Keratinocyte (primary cell): Measurements from ENCODE around the gene NME9. TPM values are rescaled to one million over a fixed set of nuclear protein-coding genes. Genes with fewer than 3 reads are reported as not detected.

ENCODE experiments used
- DNase-seq: peaks from one replicate; pipeline ENCODE4 v3.0.0-alpha.2; 2011; ENCODE audit warnings: low read depth, missing footprints, low spot score
- FAIRE-seq: peaks from 2 replicates; lab custom pipeline; 2011; peaks lifted over from hg19 to GRCh38; lab: Jason Lieb, UNC
- H2AFZ ChIP-seq: 2 replicates; pipeline ENCODE4 v1.6.0; 2012; ENCODE audit warnings: low read length, control low read depth, inconsistent platforms; ENCODE audit not compliant: control insufficient read depth
- H3K27ac ChIP-seq: 2 replicates; pipeline ENCODE4 v1.5.1; 2011; ENCODE audit warnings: low read length; ENCODE audit not compliant: control insufficient read depth, insufficient read depth
- H3K27me3 ChIP-seq: 3 replicates; pipeline ENCODE4 v1.6.0; 2011; ENCODE audit warnings: low read length; ENCODE audit not compliant: control insufficient read depth, insufficient read depth; ENCODE audit errors: extremely low read depth
- H3K36me3 ChIP-seq, 2 experiments: 2 replicates in 1 of 2; 3 replicates in 1 of 2; pipeline ENCODE4 v1.5.1; 2011; ENCODE audit warnings: low read length in 2 of 2, mild to moderate bottlenecking in 1 of 2; ENCODE audit not compliant: control insufficient read depth in 2 of 2, insufficient read depth in 2 of 2; ENCODE audit errors: extremely low read depth in 1 of 2
- H3K4me1 ChIP-seq: 3 replicates; pipeline ENCODE4 v1.5.1; 2011; ENCODE audit warnings: low read length; ENCODE audit not compliant: control insufficient read depth, insufficient read depth; ENCODE audit errors: extremely low read depth
- H3K4me2 ChIP-seq: 3 replicates; pipeline ENCODE4 v1.6.0; 2011; ENCODE audit warnings: low read depth, low read length; ENCODE audit not compliant: control insufficient read depth, insufficient read depth; ENCODE audit errors: extremely low read depth
- H3K4me3 ChIP-seq, 3 experiments: fragments of 200-600 bp in 1 of 3; sonication (generic) in 1 of 3; 2 replicates in 2 of 3; 3 replicates in 1 of 3; pipeline ENCODE4 v1.5.1; 2011 to 2016; ENCODE audit warnings: low read length in 3 of 3, mild to moderate bottlenecking in 3 of 3, control low read depth in 2 of 3, inconsistent platforms in 1 of 3, low read depth in 1 of 3, mixed read lengths in 1 of 3, mixed run types in 1 of 3, moderate library complexity in 1 of 3; ENCODE audit not compliant: control insufficient read depth in 2 of 3, insufficient read depth in 2 of 3; ENCODE audit errors: extremely low read depth in 1 of 3
- H3K79me2 ChIP-seq: 2 replicates; pipeline ENCODE4 v1.6.0; 2012; ENCODE audit warnings: low read length; ENCODE audit not compliant: control insufficient read depth, insufficient read depth
- H3K9ac ChIP-seq: 3 replicates; pipeline ENCODE4 v1.6.0; 2011; ENCODE audit warnings: low read length; ENCODE audit not compliant: control insufficient read depth, insufficient read depth; ENCODE audit errors: extremely low read depth
- H3K9me1 ChIP-seq: 3 replicates; pipeline ENCODE4 v1.6.0; 2011; ENCODE audit warnings: low read length; ENCODE audit not compliant: control insufficient read depth, insufficient read depth; ENCODE audit errors: extremely low read depth
- H3K9me3 ChIP-seq: 2 replicates; pipeline ENCODE4 v1.5.1; 2012; ENCODE audit warnings: low read depth, low read length; ENCODE audit not compliant: control insufficient read depth
- H4K20me1 ChIP-seq: 3 replicates; pipeline ENCODE4 v1.6.0; 2011; ENCODE audit warnings: low read length; ENCODE audit not compliant: control insufficient read depth, insufficient read depth; ENCODE audit errors: extremely low read depth
- EZH2 ChIP-seq: IDR thresholded peaks from one replicate; pipeline ENCODE4 v1.6.1; 2012; ENCODE audit warnings: inconsistent platforms, mild to moderate bottlenecking, low read length, moderate library complexity
- dilution Hi-C: fragments of 300-500 bp; cut with MboI; formaldehyde crosslinking; loops from one replicate; pipeline ENCODE4 v1.7.0; 2020; ENCODE audit warnings: low sequenced_read_pairs; ENCODE audit not compliant: extremely low pct_ligation_motif_present
- polyA plus RNA-seq, 5 experiments: library from polyadenylated mRNA; depleted of rRNA in 3 of 5; stranded (reverse) in 3 of 5; stranded (forward) in 1 of 5; unstranded in 1 of 5; fragments of >200 nt; gene quantifications; 1 replicate in 1 of 5; 2 replicates in 3 of 5; 3 replicates in 1 of 5; pipeline versions ENCODE4 v1.2.1 to v1.2.3, GENCODE V29; 2011 to 2012; ENCODE audit warnings: missing spikeins in 2 of 5, low read depth in 1 of 5, low replicate concordance in 1 of 5
- TF ChIP-seq, protein P1 (sequence below), 3 experiments: IDR thresholded peaks in 1 of 3; conservative IDR thresholded peaks in 1 of 3; optimal IDR thresholded peaks in 1 of 3; 2 replicates in 2 of 3; 3 replicates in 1 of 3; pipeline versions ENCODE3 to v1.5.1; 2011; ENCODE audit warnings: low read length in 3 of 3, mild to moderate bottlenecking in 3 of 3, moderate library complexity in 2 of 3, control low read depth in 1 of 3, inconsistent platforms in 1 of 3; ENCODE audit not compliant: insufficient read depth in 2 of 3; ENCODE audit errors: extremely low read depth in 1 of 3

The NME9 gene
- polyA plus RNA-seq, 1 donor (not counting 4 experiments of a cell fraction or from before 2014, with no cell fraction given), result 0.05 TPM

DNA sequence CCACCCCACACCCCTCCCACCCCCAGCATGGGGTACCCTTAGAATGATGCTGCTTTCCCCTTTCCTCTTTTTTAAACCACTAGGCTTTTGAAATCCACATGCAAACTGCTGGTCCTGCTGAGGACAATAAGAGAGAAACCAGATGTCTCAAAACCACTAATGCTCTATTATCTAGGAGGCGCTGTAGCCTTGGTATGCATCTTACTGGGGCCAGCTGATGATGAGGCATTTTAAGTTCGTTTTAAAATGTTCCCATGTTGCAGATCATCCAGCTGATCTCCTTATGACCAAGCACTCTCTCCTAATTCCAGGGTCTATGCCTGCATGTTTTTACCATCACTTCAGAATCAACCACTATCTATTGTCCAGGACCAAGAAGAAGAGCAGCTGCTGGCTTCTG lies 1.3 kb downstream of the NME9 start:
- Histone ChIP-seq H3K36me3 (no peaks in the 10 kb centered on the region), H3K9me1 (no peaks in the 10 kb centered on the region), H3K4me3 (no peak overlapping the region), H3K27me3 (no peaks in the 10 kb centered on the region), H3K79me2 (no peaks in the 10 kb centered on the region), H3K9ac (no peak overlapping the region), H3K9me3 (no peaks in the 10 kb centered on the region), H3K4me2 (peak overlapping the region; percentile 84), H3K27ac (peak overlapping the region; percentile 10), H3K4me1 (peaks cover 50% of the 10 kb centered on the region), H4K20me1 (no peaks in the 10 kb centered on the region), H2AFZ (no peak overlapping the region)
- TF ChIP-seq EZH2, result no peak
- TF ChIP-seq, protein P1, sequence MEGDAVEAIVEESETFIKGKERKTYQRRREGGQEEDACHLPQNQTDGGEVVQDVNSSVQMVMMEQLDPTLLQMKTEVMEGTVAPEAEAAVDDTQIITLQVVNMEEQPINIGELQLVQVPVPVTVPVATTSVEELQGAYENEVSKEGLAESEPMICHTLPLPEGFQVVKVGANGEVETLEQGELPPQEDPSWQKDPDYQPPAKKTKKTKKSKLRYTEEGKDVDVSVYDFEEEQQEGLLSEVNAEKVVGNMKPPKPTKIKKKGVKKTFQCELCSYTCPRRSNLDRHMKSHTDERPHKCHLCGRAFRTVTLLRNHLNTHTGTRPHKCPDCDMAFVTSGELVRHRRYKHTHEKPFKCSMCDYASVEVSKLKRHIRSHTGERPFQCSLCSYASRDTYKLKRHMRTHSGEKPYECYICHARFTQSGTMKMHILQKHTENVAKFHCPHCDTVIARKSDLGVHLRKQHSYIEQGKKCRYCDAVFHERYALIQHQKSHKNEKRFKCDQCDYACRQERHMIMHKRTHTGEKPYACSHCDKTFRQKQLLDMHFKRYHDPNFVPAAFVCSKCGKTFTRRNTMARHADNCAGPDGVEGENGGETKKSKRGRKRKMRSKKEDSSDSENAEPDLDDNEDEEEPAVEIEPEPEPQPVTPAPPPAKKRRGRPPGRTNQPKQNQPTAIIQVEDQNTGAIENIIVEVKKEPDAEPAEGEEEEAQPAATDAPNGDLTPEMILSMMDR (optimal IDR thresholded peaks at IDR 0.05 in 1 of 3, IDR thresholded peaks at IDR 0.05 in 1 of 3, conservative IDR thresholded peaks at IDR 0.05 in 1 of 3; ENCODE audit: extremely low read depth in 1 of 3, insufficient read depth in 2 of 3, low read length in 3 of 3), result peak in 2 of 3 experiments; percentile 6 to 9
- dilution Hi-C loops, result no loop called here
- FAIRE-seq (no peak), DNase-seq (no peak)

DNA sequence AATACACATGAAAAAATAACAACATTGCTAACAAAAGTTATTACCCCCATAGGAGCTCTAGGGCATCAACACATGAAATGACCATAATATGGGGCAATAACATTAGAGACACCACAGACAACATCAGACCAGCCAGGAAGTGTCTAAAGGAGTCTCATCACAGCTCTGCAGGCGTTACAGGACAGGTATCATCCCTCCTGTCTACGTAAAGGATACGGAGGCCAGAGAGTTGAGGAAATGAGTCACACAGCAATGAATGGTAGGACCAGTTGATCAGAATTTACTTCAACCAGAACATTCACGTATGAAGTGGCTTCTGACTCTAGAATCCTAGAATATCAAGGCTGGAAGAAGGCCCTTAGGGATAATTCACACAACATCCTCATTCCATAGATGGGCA lies 1.8 kb downstream of the NME9 start:
- no peak overlapping the region for H3K9ac ChIP-seq
- H3K4me2 ChIP-seq, result peak overlapping the region; percentile 33
- H3K4me3 ChIP-seq, result no peak overlapping the region
- DNase-seq (peak; percentile 71), FAIRE-seq (peak; percentile 95)
- H3K9me1 ChIP-seq, result no peaks in the 10 kb centered on the region
- H3K27me3 ChIP-seq, result no peaks in the 10 kb centered on the region
- no peaks in the 10 kb centered on the region for H3K9me3 ChIP-seq
- no peak for TF ChIP-seq EZH2
- TF ChIP-seq, protein P1 (optimal IDR thresholded peaks at IDR 0.05 in 1 of 3, IDR thresholded peaks at IDR 0.05 in 1 of 3, conservative IDR thresholded peaks at IDR 0.05 in 1 of 3; ENCODE audit: extremely low read depth in 1 of 3, insufficient read depth in 2 of 3, low read length in 3 of 3), result no peak
- dilution Hi-C loops, result no loop called here
- no peaks in the 10 kb centered on the region for H3K79me2 ChIP-seq
- H3K36me3 ChIP-seq, result no peaks in the 10 kb centered on the region
- H4K20me1 ChIP-seq, result no peaks in the 10 kb centered on the region
- no peak overlapping the region for H2AFZ ChIP-seq
- H3K27ac ChIP-seq, result peak overlapping the region; percentile 56
- peaks cover 50% of the 10 kb centered on the region for H3K4me1 ChIP-seq
